GM18520 (cell line): Measurements from ENCODE around the gene UBE2L5.
A peak's percentile ranks its signal among the peaks of the same experiment; 100 is the strongest.
"Not testable (repeated sequence)": the region's sequence is repeated elsewhere in the genome, so short reads cannot be mapped to it uniquely, and the experiment has no call there.

ENCODE experiments used
- ATAC-seq: cut with Tn5 transposase; IDR thresholded peaks from one replicate; pipeline ENCODE4 v1.9.1; 2021; ENCODE audit not compliant: unreplicated experiment

UBE2L5 gene

GRCh38 chr13:30437177-30437576 is 14.9 kb downstream of the UBE2L5 start:
- ATAC-seq = no peak

- no peak for ATAC-seq
Observed at GRCh38 chr13:30438286-30438685, 16.0 kb downstream of the UBE2L5 start.

- ATAC-seq = no peak
Observed at GRCh38 chr13:30440910-30441703, 18.8 kb downstream of the UBE2L5 start.

GRCh38 chr13:30442926-30443325 is 20.6 kb downstream of the UBE2L5 start:
- ATAC-seq = no peak

GRCh38 chr13:30443491-30443890 is 21.2 kb downstream of the UBE2L5 start:
- ATAC-seq = not testable (repeated sequence)

GRCh38 chr13:30443957-30444404 is 21.7 kb downstream of the UBE2L5 start:
- no peak for ATAC-seq

GRCh38 chr13:30446126-30446500 is 23.8 kb downstream of the UBE2L5 start:
- ATAC-seq = no peak

- no peak for ATAC-seq
Observed at GRCh38 chr13:30448441-30448840, 26.1 kb downstream of the UBE2L5 start.

- ATAC-seq = no peak
Observed at GRCh38 chr13:30450066-30450465, 27.8 kb downstream of the UBE2L5 start.

GRCh38 chr13:30451476-30451875 is 29.2 kb downstream of the UBE2L5 start:
- ATAC-seq = not testable (repeated sequence)

- ATAC-seq = no peak
Observed at GRCh38 chr13:30453727-30454126, 31.4 kb downstream of the UBE2L5 start.

GRCh38 chr13:30454991-30455390 is 32.7 kb downstream of the UBE2L5 start:
- ATAC-seq = no peak

- ATAC-seq = no peak
Observed at GRCh38 chr13:30456290-30456689, 34.0 kb downstream of the UBE2L5 start.

GRCh38 chr13:30457306-30457891 is 35.1 kb downstream of the UBE2L5 start:
- no peak for ATAC-seq

- not testable (repeated sequence) for ATAC-seq
Observed at GRCh38 chr13:30461279-30462066, 39.2 kb downstream of the UBE2L5 start.

- ATAC-seq = peak; percentile 24
Observed at GRCh38 chr13:30463787-30464495, 41.6 kb downstream of the UBE2L5 start.

- peak; percentile 21 for ATAC-seq
Observed at GRCh38 chr13:30464496-30465342, 42.4 kb downstream of the UBE2L5 start.

GRCh38 chr13:30465343-30465592 is 43.0 kb downstream of the UBE2L5 start:
- no peak for ATAC-seq

GRCh38 chr13:30465593-30466357 is 43.5 kb downstream of the UBE2L5 start, which contains the start of gene HMGB1:
HMGB1 (minus strand) TSS chr13:30465936; CDS start chr13:30463680, 2,256 bp downstream.
- peak; percentile 91 for ATAC-seq

GRCh38 chr13:30466358-30466714 is 44.0 kb downstream of the UBE2L5 start:
- no peak for ATAC-seq
